GM21825 (cell line): ENCODE results near the gene MOV10L1.
"Not testable (repeated sequence)": the region's sequence is repeated elsewhere in the genome, so short reads cannot be mapped to it uniquely, and the experiment has no call there.

Experiments
- ATAC-seq: cut with Tn5 transposase; IDR thresholded peaks from one replicate; pipeline ENCODE4 v1.9.1; 2021; ENCODE audit warnings: mild to moderate bottlenecking, moderate library complexity; ENCODE audit not compliant: unreplicated experiment

The MOV10L1 gene

GRCh38 chr22:50131894-50132293, 42.1 kb downstream of the MOV10L1 start:
- ATAC-seq: no peak

GRCh38 chr22:50134481-50134880, 44.7 kb downstream of the MOV10L1 start:
- no peak for ATAC-seq

DNA sequence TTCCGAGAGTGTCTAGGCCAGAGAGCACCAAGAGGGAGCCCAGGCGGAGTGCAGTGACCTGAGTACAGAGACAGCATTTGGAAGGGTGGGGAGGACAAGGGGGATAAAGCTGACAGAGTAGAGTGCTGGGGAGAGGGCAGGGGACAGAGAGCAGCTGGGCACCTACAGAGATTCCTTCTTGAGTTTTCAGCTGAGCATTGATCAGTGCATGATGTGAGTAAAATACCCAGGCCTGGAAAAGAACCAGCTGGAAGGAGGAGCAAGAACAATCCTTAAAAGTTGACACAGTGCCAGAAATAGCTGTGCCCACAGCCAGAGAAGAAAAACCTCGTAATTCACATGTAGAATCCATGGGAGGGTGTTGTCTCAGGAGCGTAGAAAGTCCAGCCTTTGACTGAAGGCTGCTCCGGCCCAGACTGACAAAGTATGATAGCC, 46.8 kb downstream of the MOV10L1 start:
- no peak for ATAC-seq

GRCh38 chr22:50137277-50137676, 47.5 kb downstream of the MOV10L1 start:
- not testable (repeated sequence) for ATAC-seq

DNA sequence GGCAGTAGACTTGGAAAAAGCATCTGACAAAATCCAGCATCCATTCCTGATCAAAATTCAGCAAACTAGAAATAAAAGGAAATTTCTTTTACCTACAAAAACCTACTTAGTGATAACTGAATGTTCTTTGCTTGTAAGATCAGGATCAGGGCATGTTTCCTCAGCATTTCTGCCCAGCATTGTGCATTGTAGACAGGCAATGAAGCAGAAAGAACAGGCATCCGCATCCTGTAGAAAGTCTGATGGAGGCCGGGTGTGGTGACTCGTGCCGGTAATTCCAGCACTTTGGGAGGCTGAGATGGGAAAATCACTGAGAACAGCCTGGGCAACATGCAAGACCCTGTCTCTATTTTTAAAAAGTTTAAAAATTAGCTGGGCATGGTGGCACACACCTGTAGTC, 48.2 kb downstream of the MOV10L1 start:
- ATAC-seq: no peak

- ATAC-seq: no peak
Observed at GRCh38 chr22:50138988-50139387, 49.2 kb downstream of the MOV10L1 start.

GRCh38 chr22:50139843-50140415, 50.1 kb downstream of the MOV10L1 start:
- no peak for ATAC-seq

- ATAC-seq: no peak
Observed at GRCh38 chr22:50140615-50141014, 50.8 kb downstream of the MOV10L1 start.

DNA sequence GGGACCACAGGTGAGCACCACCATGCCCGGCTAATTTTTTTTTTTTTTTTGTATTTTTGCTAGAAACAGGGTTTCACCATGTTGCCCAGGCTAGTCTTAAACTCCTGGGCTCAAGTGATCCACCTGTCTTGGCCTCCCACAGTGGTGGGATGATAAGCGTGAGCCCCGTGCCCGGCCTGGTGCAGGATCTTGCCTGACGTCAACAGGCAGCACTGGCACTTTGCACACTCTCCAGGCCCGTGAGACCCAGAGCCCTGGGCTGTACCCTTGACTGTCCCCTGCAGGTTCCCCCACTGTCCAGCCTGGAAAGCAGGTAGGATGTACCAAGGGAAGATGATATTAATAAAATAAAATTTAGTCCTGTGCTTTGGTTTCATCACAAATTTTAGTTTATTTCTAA, 51.7 kb downstream of the MOV10L1 start:
- no peak for ATAC-seq

DNA sequence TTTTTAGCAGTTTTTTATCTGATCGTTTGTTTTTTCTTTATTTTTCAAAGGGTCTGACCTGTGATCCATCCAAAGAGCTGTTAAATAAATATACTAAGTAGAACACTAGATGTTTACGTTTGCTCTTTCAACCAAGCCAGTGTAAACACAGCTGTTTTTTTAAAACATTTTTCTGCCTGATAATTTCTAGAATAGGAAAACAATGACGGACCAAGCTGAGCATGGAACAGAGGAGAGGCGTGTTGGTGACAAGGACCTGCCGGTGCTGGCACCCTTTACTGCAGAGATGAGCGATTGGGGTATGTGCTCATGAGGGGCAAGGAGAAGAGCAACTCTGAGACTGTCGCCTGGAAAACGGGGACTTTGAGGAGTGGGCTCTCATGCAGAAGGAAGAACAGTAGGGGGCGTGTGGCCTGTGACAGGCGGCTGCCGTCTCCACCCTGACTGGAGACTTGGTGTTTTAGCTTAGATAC, 52.1 kb downstream of the MOV10L1 start:
- no peak for ATAC-seq

DNA sequence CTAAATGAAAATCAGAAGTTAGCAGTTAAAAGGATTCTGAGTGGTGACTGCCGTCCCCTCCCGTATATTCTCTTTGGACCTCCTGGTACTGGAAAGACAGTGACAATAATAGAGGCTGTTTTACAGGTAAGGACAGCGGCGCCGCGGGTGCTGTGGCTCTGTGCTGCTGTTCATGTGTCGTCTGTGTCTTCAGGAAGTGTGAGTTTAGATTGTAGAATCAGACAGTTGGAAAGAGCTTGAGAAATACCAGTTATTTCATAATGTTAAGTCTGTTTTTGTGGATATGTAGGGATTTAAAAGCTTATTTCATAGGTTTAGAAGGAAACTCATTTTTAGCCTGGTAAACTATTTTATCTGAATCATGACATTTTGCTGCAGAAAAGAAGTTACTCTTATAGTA, 53.3 kb downstream of the MOV10L1 start:
- no peak for ATAC-seq

- no peak for ATAC-seq
Observed at GRCh38 chr22:50144005-50144614, 54.3 kb downstream of the MOV10L1 start.

- no peak for ATAC-seq
Observed at GRCh38 chr22:50145721-50146438, 56.1 kb downstream of the MOV10L1 start.

DNA sequence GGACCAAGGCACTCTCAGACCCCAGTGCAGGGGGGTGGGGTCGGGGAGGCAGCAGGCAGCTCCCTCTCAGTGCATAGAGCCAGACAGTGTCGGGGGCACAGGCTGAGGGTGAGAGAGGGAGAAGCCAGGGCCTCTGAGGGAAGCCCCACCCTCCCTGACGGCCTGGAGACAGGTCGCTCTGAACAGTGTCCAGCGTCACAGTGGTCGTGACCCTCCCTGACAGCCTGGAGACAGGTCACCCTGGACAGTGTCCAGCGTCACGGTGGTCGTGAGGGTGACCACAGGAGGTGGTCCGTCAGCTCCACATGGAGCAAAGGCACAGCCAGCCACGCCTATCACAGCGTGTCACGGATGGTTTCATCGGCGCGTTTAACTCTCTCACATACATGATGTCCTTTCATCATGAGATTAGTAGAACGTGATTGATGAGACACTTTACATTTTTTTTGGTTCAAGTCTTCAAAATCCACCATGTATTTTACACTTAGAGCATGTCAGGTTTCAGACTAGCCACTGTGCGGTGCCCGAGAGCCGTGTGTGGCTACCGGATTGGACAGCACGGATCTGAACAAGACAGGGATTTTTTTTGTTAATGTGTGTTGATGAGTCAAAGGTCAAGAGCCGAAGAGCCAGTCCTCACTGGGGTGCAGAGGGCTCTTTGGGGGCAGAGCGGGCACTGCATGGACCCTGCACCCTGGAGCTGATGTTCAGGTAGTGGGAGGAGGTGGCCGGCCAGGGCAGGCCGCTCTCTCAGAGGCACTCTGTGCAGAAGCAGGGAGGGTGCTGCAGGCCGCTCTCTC, 56.8 kb downstream of the MOV10L1 start:
- ATAC-seq: no peak

DNA sequence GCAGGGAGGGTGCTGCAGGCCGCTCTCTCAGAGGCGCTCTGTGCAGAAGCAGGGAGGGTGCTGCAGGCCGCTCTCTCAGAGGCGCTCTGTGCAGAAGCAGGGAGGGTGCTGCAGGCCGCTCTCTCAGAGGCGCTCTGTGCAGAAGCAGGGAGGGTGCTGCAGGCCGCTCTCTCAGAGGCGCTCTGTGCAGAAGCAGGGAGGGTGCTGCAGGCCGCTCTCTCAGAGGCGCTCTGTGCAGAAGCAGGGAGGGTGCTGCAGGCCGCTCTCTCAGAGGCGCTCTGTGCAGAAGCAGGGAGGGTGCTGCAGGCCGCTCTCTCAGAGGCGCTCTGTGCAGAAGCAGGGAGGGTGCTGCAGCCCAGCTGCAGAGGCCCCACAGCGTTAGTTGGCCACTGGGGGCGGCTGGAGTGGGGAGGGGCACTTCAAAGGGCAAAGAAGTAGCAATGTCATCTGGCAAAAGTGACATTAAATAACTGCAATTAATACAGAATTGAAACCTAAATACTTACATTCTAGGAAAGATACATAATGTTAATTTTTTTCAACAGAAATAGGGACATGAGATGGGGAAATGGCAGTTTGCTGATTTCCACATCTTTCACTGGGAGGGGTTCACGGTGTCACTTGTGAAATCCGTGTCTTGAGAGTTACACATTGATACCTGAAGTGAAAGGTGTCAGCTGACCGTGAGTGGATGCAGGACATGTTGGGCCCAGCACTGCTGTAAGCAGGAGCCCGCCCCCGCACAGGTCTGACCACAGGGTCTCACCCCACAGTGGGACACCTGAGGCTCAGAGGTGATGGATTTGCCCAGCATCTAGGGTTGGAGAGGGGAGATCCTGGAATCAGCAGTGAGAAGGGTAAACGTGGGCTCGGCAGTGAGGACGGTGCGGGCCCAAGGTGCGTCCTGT, 57.7 kb downstream of the MOV10L1 start:
- ATAC-seq: not testable (repeated sequence)

GRCh38 chr22:50148166-50148500, 58.3 kb downstream of the MOV10L1 start:
- ATAC-seq: no peak

DNA sequence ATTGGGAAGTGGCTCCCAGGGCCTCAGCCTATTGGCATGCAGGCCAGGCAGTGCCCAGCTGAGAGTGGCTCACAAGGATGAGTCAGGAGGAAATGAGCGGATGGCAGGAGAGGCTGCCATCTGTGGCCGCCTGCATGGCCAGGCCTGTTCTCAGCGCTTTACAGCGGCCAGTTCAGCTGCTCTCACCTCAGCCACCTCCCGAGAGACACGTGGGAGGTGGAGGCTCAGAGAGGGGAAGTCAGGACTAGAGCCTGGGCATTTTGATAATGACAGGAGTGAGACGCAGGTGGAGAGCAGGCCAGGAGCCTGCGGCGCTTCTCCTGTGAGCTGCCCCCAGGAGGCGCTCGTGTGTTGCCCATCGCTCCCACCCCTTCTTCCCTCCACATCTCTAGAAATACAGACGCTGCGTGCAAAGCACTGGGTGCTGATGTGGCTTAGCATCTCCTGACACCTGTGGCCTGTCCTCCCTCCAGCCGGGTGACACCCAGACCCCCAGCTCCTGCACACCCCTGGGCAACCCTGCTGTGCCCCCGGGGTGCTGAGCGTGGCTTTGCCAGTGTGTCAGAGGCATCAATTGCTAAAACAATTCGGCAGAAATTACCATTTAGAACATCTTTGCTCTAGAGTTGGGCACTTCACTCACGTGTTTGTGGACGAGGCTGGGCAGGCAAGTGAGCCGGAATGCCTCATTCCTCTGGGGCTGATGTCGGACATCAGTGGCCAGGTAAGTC, 59.4 kb downstream of the MOV10L1 start:
- no peak for ATAC-seq

DNA sequence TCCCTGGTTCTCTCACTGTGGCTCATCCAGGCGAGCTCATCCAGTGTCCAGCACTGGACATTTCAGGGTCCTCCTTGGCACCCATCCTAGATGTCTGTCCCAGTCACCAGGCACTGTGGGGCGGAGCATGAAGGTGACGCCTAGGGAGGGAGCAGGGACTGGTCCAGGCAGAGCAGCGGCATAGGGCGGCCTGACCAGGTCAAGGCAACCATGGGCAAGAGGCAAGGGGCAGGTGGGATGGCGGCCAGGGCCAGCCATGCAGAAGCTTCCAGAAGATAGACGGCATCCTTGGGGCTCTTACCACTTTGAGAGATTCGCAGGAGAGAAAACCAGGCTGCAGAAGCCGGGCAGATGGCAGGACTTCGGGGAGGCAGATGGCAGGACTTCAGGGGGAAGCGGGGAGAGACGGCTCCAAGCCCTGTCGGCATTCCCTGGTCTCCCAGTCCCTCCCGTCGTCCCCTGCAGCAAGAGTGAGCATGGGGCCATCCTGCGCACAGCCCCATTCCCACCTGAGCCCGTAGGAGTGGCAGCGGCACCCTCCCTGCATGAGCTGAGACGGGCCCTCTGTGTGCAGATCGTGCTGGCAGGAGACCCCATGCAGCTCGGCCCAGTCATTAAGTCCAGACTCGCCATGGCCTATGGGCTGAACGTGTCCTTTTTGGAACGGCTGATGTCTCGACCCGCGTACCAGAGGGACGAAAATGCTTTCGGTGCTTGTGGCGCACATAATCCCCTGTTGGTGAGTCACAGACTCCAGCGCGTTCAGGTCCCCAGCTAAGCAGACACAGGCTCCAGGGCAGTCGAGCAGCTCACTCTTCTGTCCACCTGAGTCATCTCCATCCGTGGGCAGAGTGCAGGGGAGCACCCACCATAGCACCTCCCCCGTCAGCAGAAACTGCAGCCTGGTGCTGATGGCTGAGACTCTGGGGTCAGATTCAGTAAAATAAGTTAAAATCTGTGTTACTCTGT, 60.6 kb downstream of the MOV10L1 start:
- ATAC-seq: no peak
